ENCODE data around the gene ENPP6. TPM values are rescaled to one million over a fixed set of nuclear protein-coding genes. Genes with fewer than 3 reads are reported as not detected.

ENPP6 gene
- total RNA-seq, 1 donor from 2014 or later = not detected

DNA sequence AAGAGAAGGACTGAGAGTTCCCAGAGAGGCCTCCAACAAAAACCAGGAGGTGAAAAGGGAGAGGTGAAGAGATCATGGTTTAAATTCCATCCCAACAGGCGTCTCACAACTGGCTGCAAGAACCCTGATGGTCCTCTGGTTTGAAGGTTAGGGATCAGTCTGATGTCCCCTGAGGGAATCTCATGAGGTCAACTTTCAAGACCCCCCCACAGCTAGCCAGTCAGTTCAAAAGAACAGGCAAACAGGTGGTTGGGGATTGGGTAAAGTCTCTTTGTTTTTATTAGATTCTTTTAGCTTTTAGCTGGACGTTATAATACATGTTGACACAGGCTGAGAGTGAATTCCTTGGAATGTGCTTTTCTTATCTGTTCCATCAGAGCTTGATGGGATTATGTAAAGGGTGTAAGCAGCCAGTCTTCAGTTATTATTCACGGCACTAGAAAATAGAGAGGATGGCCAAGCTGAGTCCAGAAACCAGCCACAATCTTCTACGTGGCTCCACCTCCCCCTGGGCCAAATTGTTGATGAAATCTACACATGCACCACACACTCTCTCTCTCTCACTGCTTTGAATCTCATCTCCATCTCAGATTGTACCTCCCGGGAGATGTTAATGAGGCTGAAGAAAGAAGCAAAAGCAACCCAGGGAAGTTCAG, 20.8 kb downstream of the ENPP6 start:
- intact Hi-C loops (cut with micrococcal nuclease) = no loop called here
- DNase-seq (no peak), ATAC-seq (no peak)

DNA sequence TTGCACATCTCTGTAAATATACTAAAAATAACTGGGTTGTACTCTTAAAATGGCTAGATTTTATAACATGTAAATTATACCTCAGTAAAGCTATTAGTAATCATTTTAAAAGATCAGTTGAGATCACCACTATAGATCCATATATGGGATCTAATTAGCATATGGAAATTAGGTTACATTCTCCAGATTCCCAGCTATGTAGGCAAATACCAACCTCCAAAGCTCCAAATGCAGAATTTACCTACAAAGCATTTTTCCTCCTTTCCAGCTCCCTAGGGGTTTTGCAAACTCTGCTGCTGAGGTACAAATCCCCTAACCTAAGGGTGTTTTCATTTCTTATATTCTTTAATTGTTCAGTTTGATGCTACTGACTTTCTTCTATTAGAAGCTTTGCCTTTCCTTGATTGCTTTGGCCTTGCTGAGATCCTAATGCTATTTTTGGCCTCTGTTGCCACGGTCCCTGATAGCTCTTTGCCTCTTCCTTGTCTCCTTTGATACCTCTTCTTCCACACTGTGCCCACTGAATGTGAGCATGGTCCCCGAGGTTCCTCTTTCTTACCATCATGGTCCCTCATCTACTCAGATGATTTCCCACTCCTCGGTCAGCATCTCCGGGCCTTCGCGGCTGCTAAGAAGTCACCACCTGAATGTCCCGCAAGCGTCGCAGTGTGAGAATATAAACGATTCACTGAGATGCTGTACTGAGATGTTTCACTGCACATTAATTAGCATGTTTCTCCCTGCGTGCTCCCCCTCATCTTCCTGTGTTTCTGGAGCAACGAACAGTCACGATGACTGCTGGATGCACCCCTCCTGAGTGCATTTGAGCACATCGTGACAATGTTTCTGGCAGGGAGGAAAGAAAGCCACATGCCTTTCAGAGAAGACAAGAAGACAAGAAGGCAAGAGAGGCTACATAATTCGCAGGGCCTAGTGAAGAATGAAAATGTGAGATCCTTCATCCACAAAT, 23.8 kb downstream of the ENPP6 start:
- DNase-seq (no peak), ATAC-seq (no peak)
- intact Hi-C loops (cut with micrococcal nuclease) = no loop called here

DNA sequence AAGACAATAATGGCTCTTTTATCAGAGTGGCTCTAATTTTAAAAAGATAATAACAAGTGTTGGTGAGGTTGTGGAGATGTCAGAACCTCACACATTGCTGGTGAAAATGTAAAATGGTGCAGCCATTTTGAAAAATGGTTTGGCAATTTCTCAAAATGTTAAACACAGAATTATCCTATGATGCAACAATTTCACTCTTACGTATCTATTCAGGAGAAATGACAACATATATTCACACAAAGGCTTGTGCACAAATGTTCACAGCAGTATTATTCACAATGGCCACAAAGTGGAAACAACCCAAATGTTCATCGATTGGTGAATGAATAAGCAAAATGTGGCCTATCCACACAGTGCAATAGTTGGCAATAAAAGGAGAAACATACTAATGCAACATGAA, 24.7 kb downstream of the ENPP6 start:
- DNase-seq (no peak), ATAC-seq (no peak)
- intact Hi-C loops (cut with micrococcal nuclease) = no loop called here

DNA sequence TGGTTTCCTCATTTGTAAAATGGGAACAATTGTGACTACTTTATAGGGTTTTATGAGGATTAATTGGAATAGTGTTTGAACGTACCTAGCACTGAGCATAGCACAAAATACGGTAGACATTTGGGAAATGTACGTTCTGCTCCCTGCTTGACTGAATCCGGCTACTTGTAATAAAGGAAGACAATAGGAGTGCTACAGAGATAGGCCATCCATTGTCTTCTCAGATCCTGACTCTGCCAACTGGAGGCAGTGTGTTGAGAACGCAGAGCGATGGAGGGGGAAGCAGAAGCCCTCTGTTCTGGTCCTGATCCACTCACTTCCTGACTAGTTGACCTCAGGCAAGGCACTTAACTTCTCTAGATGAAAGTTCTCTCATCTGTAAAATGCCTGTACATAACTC, 26.4 kb downstream of the ENPP6 start:
- DNase-seq = no peak
- no peak for ATAC-seq
- intact Hi-C loops (cut with micrococcal nuclease) = no loop called here

DNA sequence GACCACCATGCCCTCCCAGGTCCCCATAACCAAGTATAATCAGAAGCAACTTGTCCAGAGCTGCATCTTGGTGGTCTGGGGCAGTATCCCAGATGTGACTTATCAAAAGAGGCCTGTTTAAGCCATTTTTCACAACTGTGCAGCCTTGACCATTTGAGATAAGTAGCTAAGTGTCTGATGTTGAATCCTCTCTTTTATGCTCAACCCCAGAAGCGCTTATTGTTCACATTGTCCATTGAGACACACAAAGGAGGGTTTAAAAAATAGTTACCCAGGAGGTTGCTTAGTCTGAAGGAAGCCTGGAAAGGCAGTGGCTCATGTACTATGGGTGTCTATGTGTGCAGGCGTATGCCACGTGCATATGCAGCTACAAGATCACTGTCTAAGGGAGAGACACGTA, 27.0 kb downstream of the ENPP6 start:
- ATAC-seq (no peak), DNase-seq (no peak)
- intact Hi-C loops (cut with micrococcal nuclease) = no loop called here

DNA sequence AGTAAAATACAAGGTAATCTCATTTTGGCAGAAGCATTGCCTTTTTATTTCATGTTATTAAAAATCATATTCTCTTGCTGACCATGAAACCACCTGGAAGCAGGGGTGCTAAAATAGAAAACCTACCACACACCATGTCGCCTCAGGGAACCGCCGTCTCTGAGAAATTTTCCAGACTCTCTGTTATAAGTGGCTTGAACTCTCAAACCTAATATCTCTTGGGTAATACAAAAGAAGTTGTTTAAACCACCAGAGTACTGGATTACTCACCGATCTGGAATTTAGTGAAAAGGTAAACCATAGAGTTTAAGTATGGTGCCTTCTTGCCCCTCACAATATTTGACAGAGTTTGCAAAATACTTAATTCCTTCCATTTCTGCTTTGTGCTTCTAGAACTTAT, 27.7 kb downstream of the ENPP6 start:
- intact Hi-C loops (cut with micrococcal nuclease) = no loop called here
- ATAC-seq = no peak
- DNase-seq = no peak

DNA sequence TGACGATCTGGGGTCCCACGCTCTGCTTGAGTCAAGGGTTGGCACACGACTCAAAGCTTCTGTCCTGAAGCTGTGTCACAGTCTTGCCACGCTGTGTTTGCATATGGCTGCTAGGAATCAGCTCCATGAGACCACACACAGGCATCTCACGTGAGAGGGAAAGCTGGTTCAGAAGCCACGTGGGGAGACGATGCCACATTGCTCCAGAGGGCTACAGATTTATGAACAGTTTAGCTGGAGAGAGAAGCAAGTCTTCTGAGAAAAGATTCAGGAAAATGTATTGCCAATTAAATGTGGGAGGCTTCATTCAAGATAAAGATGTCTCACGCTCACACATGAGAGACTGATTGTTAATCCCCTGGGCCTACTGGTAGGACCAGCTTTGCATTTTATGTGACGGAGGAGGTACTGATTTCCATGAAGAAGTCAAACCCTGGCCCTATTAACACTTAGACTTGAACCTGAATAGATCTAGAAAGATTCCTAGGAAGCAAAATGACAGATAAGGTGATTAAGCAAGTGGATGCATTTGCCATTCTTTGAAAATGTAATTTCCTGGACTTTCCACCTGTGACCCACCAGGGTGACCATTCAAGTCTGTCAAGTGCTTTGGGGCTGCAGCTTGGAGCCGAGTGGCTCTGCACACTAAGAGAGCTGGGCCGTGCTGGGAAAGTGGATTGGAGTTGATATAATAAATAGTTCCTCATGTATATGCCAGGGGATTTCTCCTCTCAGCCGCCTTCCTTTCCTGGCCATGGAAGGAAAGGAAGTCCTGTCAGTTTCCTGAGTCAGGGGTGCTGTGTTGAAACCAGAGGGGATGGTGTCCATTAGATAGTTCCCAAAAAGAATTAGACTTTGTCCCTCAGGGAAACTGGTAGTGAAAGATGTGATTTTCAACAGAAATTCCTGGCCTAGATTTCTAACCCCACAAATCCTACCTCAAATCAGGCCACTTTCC, 29.0 kb downstream of the ENPP6 start:
- intact Hi-C loops (cut with micrococcal nuclease) = no loop called here
- ATAC-seq (no peak), DNase-seq (no peak)

DNA sequence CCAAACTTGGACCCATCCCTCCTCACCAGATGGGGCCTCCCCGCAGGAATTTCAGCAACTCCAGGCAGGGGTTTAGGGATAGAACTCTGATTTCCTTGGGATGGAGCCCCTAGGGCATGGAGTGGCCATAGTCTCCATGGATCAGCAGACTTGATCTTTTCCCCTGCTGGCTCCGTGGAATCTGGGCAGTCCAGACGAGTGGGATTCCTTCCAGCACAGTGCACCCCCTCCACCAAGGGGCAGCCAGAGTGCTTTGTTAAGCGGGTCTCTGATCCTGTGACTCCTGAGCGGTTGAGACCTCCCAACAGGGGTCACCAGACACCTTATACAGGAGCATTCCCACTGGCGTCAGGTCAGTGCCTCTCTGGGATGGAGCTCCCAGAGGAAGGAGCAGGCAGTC, 40.4 kb downstream of the ENPP6 start:
- intact Hi-C loops (cut with micrococcal nuclease) = no loop called here
- ATAC-seq (no peak), DNase-seq (no peak)

DNA sequence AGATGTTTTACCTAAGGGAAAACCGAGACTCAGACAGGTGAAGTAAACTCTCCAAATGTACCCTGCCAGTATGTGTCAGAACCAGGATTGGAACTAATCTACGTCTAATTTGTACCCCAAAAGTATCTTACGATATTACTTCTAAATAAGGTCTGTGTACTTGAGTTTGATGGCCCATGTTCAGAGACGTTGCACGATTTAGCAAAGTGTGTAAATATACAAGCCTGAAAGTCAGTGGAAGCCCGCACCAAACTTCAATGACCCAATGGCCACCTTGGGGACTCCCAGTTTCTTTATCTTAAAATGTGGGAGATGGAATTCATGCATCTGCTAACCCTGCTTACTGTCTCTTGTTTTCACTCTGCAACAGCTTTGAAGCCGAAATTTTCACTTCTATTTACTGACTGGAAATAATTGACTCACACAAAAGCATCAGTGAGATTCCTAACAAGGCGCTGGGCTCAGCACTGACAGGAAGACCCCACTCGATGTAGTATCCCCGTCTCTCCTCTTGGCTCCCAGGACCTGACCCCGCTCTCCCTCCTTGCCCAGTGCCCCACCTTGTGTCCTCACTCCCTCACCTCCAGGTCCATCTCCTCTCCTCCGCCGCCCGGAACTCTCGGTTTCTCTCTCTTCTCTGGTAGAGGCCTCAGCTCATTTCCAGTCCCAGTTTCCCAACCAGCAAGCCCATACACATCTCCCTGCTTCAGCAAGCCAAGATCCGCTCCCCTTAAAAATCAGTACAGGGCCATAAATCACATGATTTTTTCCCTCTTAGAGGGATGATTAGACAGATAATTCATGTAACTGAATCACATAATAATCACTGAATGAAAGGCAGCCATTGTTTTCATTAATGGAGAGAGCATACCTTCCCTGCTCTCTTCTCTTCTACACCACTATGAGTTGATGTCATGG, 42.8 kb downstream of the ENPP6 start:
- intact Hi-C loops (cut with micrococcal nuclease) = no loop called here
- no peak for ATAC-seq

DNA sequence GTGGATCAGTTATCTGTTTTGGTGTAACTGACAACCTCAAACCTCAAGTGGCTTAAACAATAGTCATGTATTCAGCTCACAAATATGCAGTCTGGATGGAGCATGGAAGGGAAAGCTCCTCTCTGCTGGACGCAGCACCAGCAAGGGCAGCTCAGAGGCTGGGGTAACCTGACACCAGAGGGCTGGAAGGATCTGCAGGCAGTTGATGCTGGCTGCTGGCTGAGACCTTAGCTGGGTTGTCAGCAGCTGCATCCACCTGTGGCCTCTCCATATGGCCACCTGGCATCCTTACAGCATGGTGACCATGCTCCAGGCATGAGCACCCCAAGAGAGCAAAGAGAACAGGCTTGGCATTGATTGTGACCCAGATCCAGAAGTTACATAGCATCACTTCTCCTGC, 46.7 kb downstream of the ENPP6 start:
- intact Hi-C loops (cut with micrococcal nuclease) = no loop called here
- ATAC-seq (no peak), DNase-seq (no peak)

More for the DNA sequence above, 42.8 kb downstream of the ENPP6 start:
- no peak for DNase-seq

DNA sequence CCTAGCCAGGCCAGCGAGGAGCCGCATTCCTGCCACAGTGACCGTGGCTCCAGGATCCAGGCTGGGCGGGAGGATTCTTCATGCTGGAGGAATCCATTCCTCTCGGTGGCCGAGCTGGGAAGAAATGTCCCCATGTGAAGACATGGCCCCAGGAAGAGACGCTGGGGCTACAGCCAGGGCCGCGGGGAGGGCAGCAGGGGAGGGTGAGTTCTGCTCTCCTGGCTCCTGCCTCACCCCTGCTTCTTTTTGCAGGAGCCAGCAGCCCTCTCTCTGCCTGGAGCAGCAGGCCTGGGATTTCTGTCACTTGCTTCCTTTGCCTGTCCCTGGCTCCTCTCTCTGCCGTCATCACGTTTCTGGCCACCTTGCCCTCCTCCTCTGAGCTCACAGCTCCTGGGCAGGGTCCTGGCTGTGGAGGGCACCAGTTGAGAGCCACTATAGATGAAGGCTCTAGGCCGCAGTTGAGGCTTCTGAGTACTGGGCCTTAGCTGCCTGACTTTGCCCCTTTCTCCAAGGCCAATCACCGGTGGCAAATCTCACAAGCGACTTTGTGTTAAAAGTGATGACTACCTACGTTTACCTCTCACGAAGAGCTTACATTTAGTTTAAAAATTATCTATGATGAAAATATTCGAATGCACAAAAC, 48.3 kb downstream of the ENPP6 start:
- DNase-seq = no peak
- intact Hi-C loops (cut with micrococcal nuclease) = loop anchor here (2.0 to 10.0 kb wide), 2 partner anchors 31 to 65 kb away; no protein-coding TSS in a partner anchor
- no peak for ATAC-seq

DNA sequence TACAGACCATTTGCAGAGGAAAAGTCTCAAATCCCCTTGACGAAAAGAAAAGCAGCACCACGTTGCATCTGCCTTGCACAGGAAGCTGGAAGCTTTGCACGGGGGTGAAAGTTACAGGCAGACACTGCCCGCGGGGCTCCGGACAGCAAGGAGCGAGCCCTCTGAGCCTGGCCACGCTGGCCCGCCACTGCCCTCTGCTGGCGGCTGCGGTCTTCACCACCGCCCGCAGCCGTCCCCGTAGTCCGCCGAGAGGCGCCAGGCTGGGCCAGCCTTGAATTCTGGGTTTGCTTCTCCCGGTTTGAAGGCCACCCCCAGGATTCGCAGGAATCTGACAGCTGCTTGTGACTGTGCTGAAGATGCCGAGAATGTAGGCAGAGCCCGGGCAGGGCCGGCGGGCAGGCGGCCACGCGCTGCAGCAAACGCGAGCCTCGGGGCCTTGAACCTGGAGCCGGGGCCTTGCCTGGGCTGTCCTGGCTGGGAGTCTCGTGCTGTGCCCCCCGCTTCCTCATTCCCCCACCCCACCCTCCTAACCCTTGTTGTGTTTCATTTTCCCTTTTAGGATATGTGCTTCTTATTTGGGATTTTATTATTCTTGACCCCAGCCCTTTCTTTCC, 49.2 kb downstream of the ENPP6 start:
- DNase-seq (peak; percentile 88), ATAC-seq (peak; percentile 98)
- intact Hi-C loops (cut with micrococcal nuclease) = loop anchor here (2.0 to 10.0 kb wide), 2 partner anchors 32 to 64 kb away; no protein-coding TSS in a partner anchor

DNA sequence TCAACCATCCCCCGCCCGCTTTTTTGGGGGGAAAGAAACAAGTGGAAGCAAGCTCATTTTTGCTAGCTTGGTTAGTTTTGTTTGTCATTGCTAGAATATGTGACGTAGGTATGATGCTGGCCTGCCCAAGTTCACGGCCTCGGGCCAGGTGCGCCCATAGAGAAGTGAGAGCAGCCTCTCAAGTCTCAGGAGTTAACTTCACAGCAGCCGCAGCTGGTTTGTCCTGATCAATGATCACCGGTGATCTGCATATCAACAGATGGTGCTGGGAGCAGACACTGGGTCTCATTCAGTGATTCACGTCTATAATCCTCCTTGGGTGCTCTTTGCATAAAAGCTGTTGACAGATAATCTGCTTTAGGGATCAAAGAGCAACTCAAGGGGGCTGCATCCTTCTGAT, 50.1 kb downstream of the ENPP6 start:
- intact Hi-C loops (cut with micrococcal nuclease) = loop anchor here (10.0 kb wide), 1 partner anchor 63 kb away; no protein-coding TSS in a partner anchor
- ATAC-seq (no peak), DNase-seq (no peak)

DNA sequence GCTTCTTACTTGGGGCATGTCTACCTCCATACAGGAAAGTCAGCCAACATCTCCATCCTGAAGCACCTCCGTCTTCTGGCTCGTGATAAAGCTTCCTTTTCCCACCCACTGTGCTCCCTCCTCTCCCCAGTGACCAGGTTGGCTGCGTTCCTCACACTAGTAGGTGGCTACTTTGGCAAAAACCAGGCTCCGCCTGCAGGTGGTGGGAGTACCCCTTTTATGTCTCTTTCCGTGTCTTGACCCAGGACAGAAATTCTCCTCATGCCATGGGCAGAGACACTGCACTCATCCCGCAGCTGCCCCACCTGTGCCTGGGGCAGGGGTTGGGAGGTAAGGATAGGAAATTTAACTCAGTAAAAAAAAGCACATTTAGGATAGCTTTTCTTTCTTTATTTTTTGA, 50.9 kb downstream of the ENPP6 start:
- no peak for DNase-seq
- no peak for ATAC-seq
- intact Hi-C loops (cut with micrococcal nuclease) = loop anchor here (10.0 kb wide), 1 partner anchor 62 kb away; no protein-coding TSS in a partner anchor

DNA sequence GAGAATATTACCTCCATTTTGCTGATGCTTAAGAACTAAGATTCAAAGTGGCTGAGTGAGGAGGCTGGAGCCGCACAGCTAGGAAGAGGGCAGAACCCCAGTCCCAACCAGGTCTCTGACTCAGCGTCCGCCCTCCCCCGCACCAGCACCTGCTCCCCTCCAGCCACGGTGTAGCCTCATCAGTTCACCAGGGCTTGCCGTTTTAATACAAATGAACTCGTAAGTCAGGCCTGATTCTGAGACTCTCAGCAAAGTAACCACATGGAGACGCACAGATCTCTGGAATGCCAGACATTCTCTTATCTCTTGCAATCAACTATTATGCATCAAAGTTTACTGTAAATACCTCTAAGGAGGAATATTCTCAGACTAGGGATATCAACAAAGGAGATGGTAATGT, 52.4 kb downstream of the ENPP6 start:
- ATAC-seq (no peak), DNase-seq (no peak)
- intact Hi-C loops (cut with micrococcal nuclease) = loop anchor here (10.0 kb wide), 1 partner anchor 60 kb away; no protein-coding TSS in a partner anchor

DNA sequence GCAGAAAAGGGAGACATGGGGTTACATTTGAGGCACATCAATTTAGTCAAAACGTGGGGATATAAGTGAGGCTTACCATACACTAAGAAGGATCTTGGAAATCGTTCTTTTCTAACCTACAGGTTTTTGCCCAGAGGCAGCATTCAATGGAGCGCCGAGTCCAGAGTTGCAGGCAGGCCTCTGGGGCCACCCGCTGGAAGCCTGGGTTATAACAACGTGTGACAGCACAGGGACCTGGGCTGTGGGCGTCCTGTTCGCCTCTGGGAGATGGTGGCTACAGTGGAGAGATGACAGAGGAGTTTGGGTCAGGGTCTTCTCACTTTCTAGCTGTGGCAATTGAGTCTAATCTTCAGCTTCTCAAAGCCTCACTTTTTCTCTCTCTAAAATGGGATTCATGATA, 53.9 kb downstream of the ENPP6 start:
- ATAC-seq = peak; percentile 87
- peak; percentile 68 for DNase-seq
- intact Hi-C loops (cut with micrococcal nuclease) = loop anchor here (2.0 to 10.0 kb wide), 2 partner anchors 59 to 323 kb away; no protein-coding TSS in a partner anchor

DNA sequence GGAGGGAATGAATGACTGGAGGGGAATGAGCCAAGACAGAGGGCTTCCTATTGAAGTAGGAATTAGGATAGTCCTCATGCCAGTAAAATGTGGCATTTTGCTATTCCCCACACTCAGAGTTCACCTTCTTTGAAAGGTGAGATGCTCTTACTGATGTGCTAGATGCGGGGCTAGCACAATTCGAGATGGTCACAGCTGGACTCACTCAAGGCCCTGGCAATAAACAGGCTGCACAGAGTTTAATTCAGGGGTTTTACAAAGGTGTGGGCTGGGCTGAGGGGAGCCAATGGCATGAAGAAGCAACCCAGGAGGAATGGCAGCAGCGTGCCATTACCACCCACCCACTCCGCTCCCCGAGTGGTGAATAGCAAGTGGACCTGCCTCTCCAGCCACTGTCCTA, 55.1 kb downstream of the ENPP6 start:
- intact Hi-C loops (cut with micrococcal nuclease) = loop anchor here (2.0 to 10.0 kb wide), 2 partner anchors 58 to 322 kb away; no protein-coding TSS in a partner anchor
- DNase-seq (no peak), ATAC-seq (no peak)

All from left ventricle myocardium superior (tissue), 1 donor.